A549 (cell line): Measurements from ENCODE around the gene CEP97. TPM values are rescaled to one million over a fixed set of nuclear protein-coding genes. Genes with fewer than 3 reads are reported as not detected.

Experiments
- ATAC-seq, 2 experiments: fragments of 200-7000 bp in 1 of 2; fragments of >200 bp in 1 of 2; cut with Nextera tagmentation in 1 of 2; cut with Tn5 transposase in 1 of 2; 3 replicates each; pipeline versions ENCODE4 v1.8.0 to v1.9.1; 2018 to 2020; ENCODE audit warnings: mild to moderate bottlenecking in 1 of 2, moderate library complexity in 1 of 2
- CTCF ChIA-PET: fragments of 300-600 bp; sonication (Branson Sonifier 250); formaldehyde crosslinking; extraction: SDS; loops from one replicate; lab custom pipeline; 2021; ENCODE audit warnings: antibody characterized with exemption, inconsistent platforms; lab: Yijun Ruan, JAX
- POLR2A ChIA-PET: fragments of 350-600 bp; formaldehyde crosslinking; extraction: SDS; loops from one replicate; lab custom pipeline; 2021; ENCODE audit warnings: antibody characterized with exemption, inconsistent platforms; lab: Yijun Ruan, JAX
- DNase-seq, 2 experiments: peaks; one replicate each; pipeline versions ENCODE4 v3.0.0 to v3.0.0-alpha.2; 2011 to 2016; ENCODE audit warnings: low read depth in 1 of 2, low spot score in 1 of 2
- FAIRE-seq: peaks from 2 replicates; lab custom pipeline; 2011; peaks lifted over from hg19 to GRCh38; lab: Jason Lieb, UNC
- H3K27ac ChIP-seq, 2 experiments: fragments of >200 bp; sonication (Bioruptor Twin); formaldehyde crosslinking; 3 replicates each; pipeline ENCODE4 v1.5.1; 2016 to 2017
- H3K4me1 ChIP-seq: fragments of >200 bp; sonication (Bioruptor Twin); formaldehyde crosslinking; 3 replicates; pipeline ENCODE4 v1.6.1; 2016
- H3K4me2 ChIP-seq: fragments of >200 bp; sonication (Bioruptor Twin); formaldehyde crosslinking; 3 replicates; pipeline ENCODE4 v1.6.1; 2016
- H3K4me3 ChIP-seq: fragments of >200 bp; sonication (Bioruptor Twin); formaldehyde crosslinking; 3 replicates; pipeline ENCODE4 v1.5.1; 2016
- H3K9me3 ChIP-seq: fragments of >200 bp; sonication (Bioruptor Twin); formaldehyde crosslinking; 3 replicates; pipeline ENCODE4 v1.6.1; 2016
- BCL3 ChIP-seq: fragments of >200 bp; sonication (Bioruptor Twin); formaldehyde crosslinking; IDR thresholded peaks from 3 replicates; pipeline ENCODE4 v1.6.1; 2016
- BHLHE40 ChIP-seq: IDR thresholded peaks from 2 replicates; pipeline ENCODE4 v1.6.1; 2012; ENCODE audit warnings: low read depth, low read length, inconsistent platforms
- CHD2 ChIP-seq: fragments of 150-350 bp; IDR thresholded peaks from 2 replicates; pipeline ENCODE4 v1.6.1; 2014; ENCODE audit warnings: low read length; ENCODE audit not compliant: partially characterized antibody
- E2F6 ChIP-seq: IDR thresholded peaks from 2 replicates; pipeline ENCODE4 v1.6.1; 2012; ENCODE audit warnings: low read depth, borderline replicate concordance
- ELK1 ChIP-seq: fragments of 150-350 bp; IDR thresholded peaks from 2 replicates; pipeline ENCODE4 v1.6.1; 2014; ENCODE audit warnings: low read depth, mild to moderate bottlenecking, low read length
- FOSL2 ChIP-seq, 2 experiments: fragments of 450-650 bp in 1 of 2; fragments of >200 bp in 1 of 2; sonication (Bioruptor Twin) in 1 of 2; formaldehyde crosslinking; IDR thresholded peaks; 2 replicates each; pipeline versions ENCODE4 v1.5.0 to v1.6.1; 2016 to 2020; ENCODE audit warnings: mild to moderate bottlenecking in 1 of 2, moderate library complexity in 1 of 2
- FOXS1 ChIP-seq: fragments of 250-450 bp; sonication (Bioruptor Pico); IDR thresholded peaks from 2 replicates; pipeline ENCODE4 v1.5.0; 2020; ENCODE audit warnings: mild to moderate bottlenecking, moderate library complexity
- HDAC2 ChIP-seq: fragments of 200-600 bp; sonication (generic); IDR thresholded peaks from 2 replicates; pipeline ENCODE4 v1.6.1; 2016
- HEYL ChIP-seq: fragments of 250-450 bp; sonication (Bioruptor Pico); IDR thresholded peaks from 2 replicates; pipeline ENCODE4 v1.8.0; 2021; ENCODE audit warnings: mild to moderate bottlenecking, moderate library complexity
- HOXB13 ChIP-seq: fragments of 250-450 bp; sonication (Bioruptor Pico); IDR thresholded peaks from 2 replicates; pipeline ENCODE4 v1.5.0; 2020; ENCODE audit warnings: low read depth, mild to moderate bottlenecking, moderate library complexity
- JUN ChIP-seq, 2 experiments: fragments of >200 bp; sonication (Bioruptor Twin); formaldehyde crosslinking; IDR thresholded peaks; 2 replicates in 1 of 2; 3 replicates in 1 of 2; pipeline ENCODE4 v1.6.1; 2016 to 2017
- MAX ChIP-seq: IDR thresholded peaks from 2 replicates; pipeline ENCODE4 v1.6.1; 2012
- NPAS2 ChIP-seq: fragments of 250-450 bp; sonication (Bioruptor Pico); IDR thresholded peaks from 2 replicates; pipeline ENCODE4 v1.8.0; 2022; ENCODE audit warnings: mild to moderate bottlenecking, moderate library complexity, borderline replicate concordance
- PHF8 ChIP-seq: fragments of 200-600 bp; sonication (generic); IDR thresholded peaks from 2 replicates; pipeline ENCODE4 v1.6.1; 2016; ENCODE audit warnings: low read depth, mild to moderate bottlenecking, antibody characterized with exemption, moderate library complexity, borderline replicate concordance
- POLR2A ChIP-seq: IDR thresholded peaks from 2 replicates; pipeline ENCODE4 v1.6.1; 2012; ENCODE audit warnings: mild to moderate bottlenecking, low read length
- RARB ChIP-seq: fragments of 250-450 bp; sonication (Bioruptor Pico); IDR thresholded peaks from 2 replicates; pipeline ENCODE4 v1.8.0; 2021; ENCODE audit warnings: mild to moderate bottlenecking, moderate library complexity
- REST ChIP-seq: fragments of 200-600 bp; sonication (generic); IDR thresholded peaks from 2 replicates; pipeline ENCODE4 v1.6.1; 2016; ENCODE audit warnings: antibody characterized with exemption, mild to moderate bottlenecking, moderate library complexity
- SREBF2 ChIP-seq: fragments of 450-650 bp; IDR thresholded peaks from 2 replicates; pipeline ENCODE4 v1.6.1; 2014; ENCODE audit warnings: mild to moderate bottlenecking, moderate library complexity
- ZSCAN20 ChIP-seq: fragments of 250-450 bp; sonication (Bioruptor Pico); IDR thresholded peaks from 2 replicates; pipeline ENCODE4 v1.8.0; 2022; ENCODE audit warnings: mild to moderate bottlenecking, moderate library complexity
- WGBS: methylation state at CpG from one replicate; pipeline ENCODE4 v1.1.6; 2017; ENCODE audit errors: missing lambda C conversion rate; 5-methylcytosine and 5-hydroxymethylcytosine counted together
- polyA minus RNA-seq: library from RNA; depleted of rRNA, polyadenylated mRNA; stranded (reverse); fragments of >200 nt; gene quantifications from 2 replicates; pipeline ENCODE4 v1.2.3, GENCODE V29; 2011; rRNA and poly(A)+ RNA removed
- polyA plus RNA-seq, 4 experiments: library from polyadenylated mRNA; depleted of rRNA in 3 of 4; stranded (reverse); fragments of >200 nt; fragmentation: RNase III in 1 of 4; extraction: RNeasy Plus Mini Kit Qiagen cat#74134 plus additional on column Dnase treatment in 1 of 4; gene quantifications; 2 replicates in 3 of 4; 3 replicates in 1 of 4; pipeline ENCODE4 v1.2.3, GENCODE V29; 2011 to 2017

CEP97 gene
- polyA plus RNA-seq (2011; rRNA removed) = 4.0 and 6.7 TPM in 2 replicates
- 0.74 and 1.0 TPM in 2 replicates for polyA plus RNA-seq (2012; cell fraction: cytosol; rRNA removed)
- polyA plus RNA-seq (2012; cell fraction: nucleus; rRNA removed) = 1.0 and 2.2 TPM in 2 replicates
- 4.6 to 5.2 TPM (median 5.1 TPM) in 3 replicates for polyA plus RNA-seq (2017; fragmentation: RNase III; extraction: RNeasy Plus Mini Kit Qiagen cat#74134 plus additional on column Dnase treatment)
- polyA minus RNA-seq = 5.8 TPM in 2 replicates

- POLR2A ChIA-PET = interaction anchor here (0.5 to 1.6 kb wide), 8 partner anchors 38 to 1231 kb away, joined by 3 to 13 read pairs (median 5); partner anchors contain the start of genes NFKBIZ, NXPE3, PCNP and RPL24
- CTCF ChIA-PET = interaction anchor here (0.7 to 1.6 kb wide), 5 partner anchors 9 to 533 kb away, joined by 3 to 5 read pairs (median 4); no protein-coding TSS in a partner anchor
- Histone ChIP-seq H3K4me3 (peak within 1 kb of the TSS; percentile 80), H3K9me3 (no peaks in the 10 kb centered on the region), H3K4me2 (peak within 1 kb of the TSS; percentile 79), H3K27ac (peak within 1 kb of the TSS; percentile 78 to 90), H3K4me1 (peaks cover 7% of the 10 kb centered on the region)
- TF ChIP-seq BCL3 (peak; percentile 21; the same call in 1 of the 3 replicates), HDAC2 (no peak), REST (no peak), CHD2 (no peak), JUN (IDR thresholded peaks at IDR 0.05) (peak in 1 of 2 experiments; percentile 59; a peak in 2 of 5 replicates), E2F6 (peak; percentile 51; the same call in 1 of the 2 replicates), POLR2A (peak; percentile 23; the same call in 1 of the 2 replicates), MAX (peak; percentile 33; the same call in 1 of the 2 replicates), SREBF2 (no peak), FOSL2 (IDR thresholded peaks at IDR 0.05) (no peak), FOSL2 (CRISPR knock-in tag; IDR thresholded peaks at IDR 0.05) (peak; percentile 41)
- DNase-seq (peak; percentile 76 to 93), ATAC-seq (peak; percentile 98 to 99), FAIRE-seq (no peak)
- whole genome bisulfite sequencing = 1% methylated on average over 44 of the region's 49 CpGs
Measured at GRCh38 chr3:101724329-101725193, at the start of gene CEP97. Gene CEP97 (plus strand): TSS chr3:101724614. CDS start chr3:101724677, 63 bp downstream.

- 7% methylated on average over 23 of the region's 27 CpGs for WGBS
- Histone ChIP-seq H3K4me1 (peaks cover 22% of the 10 kb centered on the region), H3K27ac (peak overlapping the region; percentile 90 to 92), H3K9me3 (no peaks in the 10 kb centered on the region), H3K4me2 (peak overlapping the region; percentile 74), H3K4me3 (peak overlapping the region; percentile 95)
- TF ChIP-seq FOSL2 (IDR thresholded peaks at IDR 0.05) (no peak), FOSL2 (CRISPR knock-in tag; IDR thresholded peaks at IDR 0.05) (no peak), ELK1 (no peak), JUN (IDR thresholded peaks at IDR 0.05) (0 out of 5 replicates have a peak, but pooled peaks of 1 of the 2 experiments have one; percentile 8), NPAS2 (no peak), HOXB13 (CRISPR knock-in tag) (no peak), RARB (CRISPR knock-in tag) (no peak), HEYL (CRISPR knock-in tag) (no peak), PHF8 (peak; percentile 69; the same call in 1 of the 2 replicates), BHLHE40 (0 out of 2 replicates have a peak, but pooled peaks have one; percentile 50), ZSCAN20 (no peak), FOXS1 (CRISPR knock-in tag) (no peak)
- ChIA-PET CTCF (interaction anchor here (1.1 to 4.3 kb wide), 8 partner anchors 11 to 102 kb away, joined by 4 to 30 read pairs (median 6); partner anchors contain the start of genes PCNP and RPL24), POLR2A (interaction anchor here (0.5 to 3.6 kb wide), 9 partner anchors 10 to 1274 kb away, joined by 3 to 62 read pairs (median 5); partner anchors contain the start of genes CEP97, LNP1, NXPE3 and PCNP)
- FAIRE-seq (no peak), DNase-seq (no peak), ATAC-seq (no peak)
Measured at GRCh38 chr3:101675709-101676215, 48.7 kb upstream of the CEP97 start.
